ENCODE data around the gene WLS.

- TF ChIP-seq, protein P1, sequence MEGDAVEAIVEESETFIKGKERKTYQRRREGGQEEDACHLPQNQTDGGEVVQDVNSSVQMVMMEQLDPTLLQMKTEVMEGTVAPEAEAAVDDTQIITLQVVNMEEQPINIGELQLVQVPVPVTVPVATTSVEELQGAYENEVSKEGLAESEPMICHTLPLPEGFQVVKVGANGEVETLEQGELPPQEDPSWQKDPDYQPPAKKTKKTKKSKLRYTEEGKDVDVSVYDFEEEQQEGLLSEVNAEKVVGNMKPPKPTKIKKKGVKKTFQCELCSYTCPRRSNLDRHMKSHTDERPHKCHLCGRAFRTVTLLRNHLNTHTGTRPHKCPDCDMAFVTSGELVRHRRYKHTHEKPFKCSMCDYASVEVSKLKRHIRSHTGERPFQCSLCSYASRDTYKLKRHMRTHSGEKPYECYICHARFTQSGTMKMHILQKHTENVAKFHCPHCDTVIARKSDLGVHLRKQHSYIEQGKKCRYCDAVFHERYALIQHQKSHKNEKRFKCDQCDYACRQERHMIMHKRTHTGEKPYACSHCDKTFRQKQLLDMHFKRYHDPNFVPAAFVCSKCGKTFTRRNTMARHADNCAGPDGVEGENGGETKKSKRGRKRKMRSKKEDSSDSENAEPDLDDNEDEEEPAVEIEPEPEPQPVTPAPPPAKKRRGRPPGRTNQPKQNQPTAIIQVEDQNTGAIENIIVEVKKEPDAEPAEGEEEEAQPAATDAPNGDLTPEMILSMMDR (IDR thresholded peaks at IDR 0.05), result no peak
- TF ChIP-seq POLR2AphosphoS5 (IDR thresholded peaks at IDR 0.05), result no peak
- no peak for TF ChIP-seq POLR2A (IDR thresholded peaks at IDR 0.05)
Measured at GRCh38 chr1:68144856-68145255, 87.5 kb downstream of the WLS start.
